ENCODE data around the gene MAGEA3. TPM values are rescaled to one million over a fixed set of nuclear protein-coding genes. Genes with fewer than 3 reads are reported as not detected.

MAGEA3 gene
- total and polyA plus RNA-seq, 9 of the 15 experiments (the other 6 are each of a cell fraction or from before 2014, with no cell fraction given) = 8.1 to 197 (median 144) TPM

DNA sequence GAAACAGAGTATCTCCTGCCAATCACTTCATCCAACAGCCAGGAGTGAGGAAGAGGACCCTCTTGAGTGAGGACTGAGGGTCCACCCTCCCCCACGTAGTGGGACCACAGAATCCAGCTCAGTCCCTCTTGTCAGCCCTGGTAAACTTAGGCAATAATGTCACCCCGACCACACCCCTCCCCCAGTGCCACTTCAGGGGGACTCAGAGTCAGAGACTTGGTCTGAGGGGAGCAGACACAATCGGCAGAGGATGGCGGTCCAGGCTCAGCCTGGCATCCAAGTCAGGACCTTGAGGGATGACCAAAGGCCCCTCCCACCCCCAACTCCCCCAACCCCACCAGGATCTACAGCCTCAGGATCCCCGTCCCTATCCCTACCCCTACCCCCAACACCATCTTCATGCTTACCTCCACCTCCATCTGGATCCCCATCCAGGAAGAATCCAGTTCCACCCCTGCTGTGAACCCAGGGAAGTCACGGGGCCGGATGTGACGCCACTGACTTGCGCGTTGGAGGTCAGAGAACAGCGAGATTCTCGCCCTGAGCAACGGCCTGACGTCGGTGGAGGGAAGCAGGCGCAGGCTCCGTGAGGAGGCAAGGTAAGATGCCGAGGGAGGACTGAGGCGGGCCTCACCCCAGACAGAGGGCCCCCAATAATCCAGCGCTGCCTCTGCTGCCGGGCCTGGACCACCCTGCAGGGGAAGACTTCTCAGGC lies 34.8 kb downstream of the MAGEA3 start, which contains the start of the genes CSAG1 and MAGEA12 (continued):
- TF ChIP-seq NRF1 (conservative IDR thresholded peaks at IDR 0.05 in 1 of 2, IDR thresholded peaks at IDR 0.05 in 1 of 2) (peak; percentile 76 to 81), SAFB (IDR thresholded peaks at IDR 0.05; ENCODE audit: borderline replicate concordance, low read depth, low read length) (no peak), POLR2AphosphoS2 (IDR thresholded peaks at IDR 0.05; ENCODE audit: low read length) (no peak), SAP30 (IDR thresholded peaks at IDR 0.05; ENCODE audit: borderline replicate concordance, insufficient read depth, low read depth, low read length, poor library complexity, severe bottlenecking) (no peak), JUND (IDR thresholded peaks at IDR 0.05; ENCODE audit: borderline replicate concordance, low read depth, low read length) (peak; percentile 66), JUND (tag; IDR thresholded peaks at IDR 0.05; ENCODE audit: borderline replicate concordance, low read depth, low read length) (no peak; the same call in 2 of the 3 replicates), HIVEP1 (CRISPR knock-in tag; IDR thresholded peaks at IDR 0.05) (no peak), PYGO2 (tag; IDR thresholded peaks at IDR 0.05) (no peak), PHF20 (IDR thresholded peaks at IDR 0.05; ENCODE audit: partially characterized antibody) (peak; percentile 58), SAFB2 (IDR thresholded peaks at IDR 0.05; ENCODE audit: borderline replicate concordance, low read depth, low read length, severe bottlenecking) (no peak), RBM17 (IDR thresholded peaks at IDR 0.05; ENCODE audit: borderline replicate concordance, low read depth, low read length) (no peak), RCOR1 (IDR thresholded peaks at IDR 0.05; ENCODE audit: borderline replicate concordance in 1 of 2, low read depth in 2 of 2, low read length in 2 of 2) (peak in 1 of 2 experiments; percentile 40; a peak in 1 of 4 replicates), POLR2B (IDR thresholded peaks at IDR 0.05; ENCODE audit: low read depth, partially characterized antibody) (no peak), BRD4 (IDR thresholded peaks at IDR 0.05) (no peak), ZNF507 (tag; conservative IDR thresholded peaks at IDR 0.05) (no peak), SIX5 (IDR thresholded peaks at IDR 0.05; ENCODE audit: borderline replicate concordance in 1 of 2, insufficient read depth in 1 of 2, low read depth in 1 of 2, low read length in 2 of 2) (peak in 1 of 2 experiments; percentile 12; a peak in 1 of 4 replicates)
- TF ChIP-seq, protein P1, sequence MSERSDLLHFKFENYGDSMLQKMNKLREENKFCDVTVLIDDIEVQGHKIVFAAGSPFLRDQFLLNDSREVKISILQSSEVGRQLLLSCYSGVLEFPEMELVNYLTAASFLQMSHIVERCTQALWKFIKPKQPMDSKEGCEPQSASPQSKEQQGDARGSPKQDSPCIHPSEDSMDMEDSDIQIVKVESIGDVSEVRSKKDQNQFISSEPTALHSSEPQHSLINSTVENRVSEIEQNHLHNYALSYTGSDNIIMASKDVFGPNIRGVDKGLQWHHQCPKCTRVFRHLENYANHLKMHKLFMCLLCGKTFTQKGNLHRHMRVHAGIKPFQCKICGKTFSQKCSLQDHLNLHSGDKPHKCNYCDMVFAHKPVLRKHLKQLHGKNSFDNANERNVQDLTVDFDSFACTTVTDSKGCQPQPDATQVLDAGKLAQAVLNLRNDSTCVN (CRISPR knock-in tag; IDR thresholded peaks at IDR 0.05) = no peak
- TF ChIP-seq, protein P2, sequence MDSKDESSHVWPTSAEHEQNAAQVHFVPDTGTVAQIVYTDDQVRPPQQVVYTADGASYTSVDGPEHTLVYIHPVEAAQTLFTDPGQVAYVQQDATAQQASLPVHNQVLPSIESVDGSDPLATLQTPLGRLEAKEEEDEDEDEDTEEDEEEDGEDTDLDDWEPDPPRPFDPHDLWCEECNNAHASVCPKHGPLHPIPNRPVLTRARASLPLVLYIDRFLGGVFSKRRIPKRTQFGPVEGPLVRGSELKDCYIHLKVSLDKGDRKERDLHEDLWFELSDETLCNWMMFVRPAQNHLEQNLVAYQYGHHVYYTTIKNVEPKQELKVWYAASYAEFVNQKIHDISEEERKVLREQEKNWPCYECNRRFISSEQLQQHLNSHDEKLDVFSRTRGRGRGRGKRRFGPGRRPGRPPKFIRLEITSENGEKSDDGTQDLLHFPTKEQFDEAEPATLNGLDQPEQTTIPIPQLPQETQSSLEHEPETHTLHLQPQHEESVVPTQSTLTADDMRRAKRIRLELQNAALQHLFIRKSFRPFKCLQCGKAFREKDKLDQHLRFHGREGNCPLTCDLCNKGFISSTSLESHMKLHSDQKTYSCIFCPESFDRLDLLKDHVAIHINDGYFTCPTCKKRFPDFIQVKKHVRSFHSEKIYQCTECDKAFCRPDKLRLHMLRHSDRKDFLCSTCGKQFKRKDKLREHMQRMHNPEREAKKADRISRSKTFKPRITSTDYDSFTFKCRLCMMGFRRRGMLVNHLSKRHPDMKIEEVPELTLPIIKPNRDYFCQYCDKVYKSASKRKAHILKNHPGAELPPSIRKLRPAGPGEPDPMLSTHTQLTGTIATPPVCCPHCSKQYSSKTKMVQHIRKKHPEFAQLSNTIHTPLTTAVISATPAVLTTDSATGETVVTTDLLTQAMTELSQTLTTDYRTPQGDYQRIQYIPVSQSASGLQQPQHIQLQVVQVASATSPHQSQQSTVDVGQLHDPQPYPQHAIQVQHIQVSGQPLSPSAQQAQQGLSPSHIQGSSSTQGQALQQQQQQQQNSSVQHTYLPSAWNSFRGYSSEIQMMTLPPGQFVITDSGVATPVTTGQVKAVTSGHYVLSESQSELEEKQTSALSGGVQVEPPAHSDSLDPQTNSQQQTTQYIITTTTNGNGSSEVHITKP (IDR thresholded peaks at IDR 0.05; ENCODE audit: partially characterized antibody) = no peak
- TF ChIP-seq, protein P3, sequence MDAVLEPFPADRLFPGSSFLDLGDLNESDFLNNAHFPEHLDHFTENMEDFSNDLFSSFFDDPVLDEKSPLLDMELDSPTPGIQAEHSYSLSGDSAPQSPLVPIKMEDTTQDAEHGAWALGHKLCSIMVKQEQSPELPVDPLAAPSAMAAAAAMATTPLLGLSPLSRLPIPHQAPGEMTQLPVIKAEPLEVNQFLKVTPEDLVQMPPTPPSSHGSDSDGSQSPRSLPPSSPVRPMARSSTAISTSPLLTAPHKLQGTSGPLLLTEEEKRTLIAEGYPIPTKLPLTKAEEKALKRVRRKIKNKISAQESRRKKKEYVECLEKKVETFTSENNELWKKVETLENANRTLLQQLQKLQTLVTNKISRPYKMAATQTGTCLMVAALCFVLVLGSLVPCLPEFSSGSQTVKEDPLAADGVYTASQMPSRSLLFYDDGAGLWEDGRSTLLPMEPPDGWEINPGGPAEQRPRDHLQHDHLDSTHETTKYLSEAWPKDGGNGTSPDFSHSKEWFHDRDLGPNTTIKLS (IDR thresholded peaks at IDR 0.05; ENCODE audit: borderline replicate concordance, low read depth) = no peak
- TF ChIP-seq, protein P4, sequence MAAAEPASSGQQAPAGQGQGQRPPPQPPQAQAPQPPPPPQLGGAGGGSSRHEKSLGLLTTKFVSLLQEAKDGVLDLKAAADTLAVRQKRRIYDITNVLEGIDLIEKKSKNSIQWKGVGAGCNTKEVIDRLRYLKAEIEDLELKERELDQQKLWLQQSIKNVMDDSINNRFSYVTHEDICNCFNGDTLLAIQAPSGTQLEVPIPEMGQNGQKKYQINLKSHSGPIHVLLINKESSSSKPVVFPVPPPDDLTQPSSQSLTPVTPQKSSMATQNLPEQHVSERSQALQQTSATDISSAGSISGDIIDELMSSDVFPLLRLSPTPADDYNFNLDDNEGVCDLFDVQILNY (CRISPR knock-in tag; IDR thresholded peaks at IDR 0.05) = no peak

Data from K562 (cell line).